Smooth muscle cell (in vitro differentiated cells): ENCODE data around the gene IRX4. TPM values are rescaled to one million over a fixed set of nuclear protein-coding genes. Genes with fewer than 3 reads are reported as not detected.

ENCODE experiments used
- DNase-seq: peaks from one replicate; lab custom pipeline; 2025; ENCODE audit not compliant: unreplicated experiment; lab: John Stamatoyannopoulos, UW
- H2AFZ ChIP-seq: fragments of 200-600 bp; sonication (generic); 2 replicates; pipeline ENCODE4 v1.6.0; 2016; ENCODE audit warnings: antibody characterized with exemption, low read depth, mild to moderate bottlenecking
- H3F3A ChIP-seq: fragments of 200-600 bp; sonication (generic); 2 replicates; pipeline ENCODE4 v1.6.0; 2017; ENCODE audit warnings: antibody characterized with exemption, low read depth
- H3K27ac ChIP-seq: fragments of 200-600 bp; sonication (generic); 2 replicates; pipeline ENCODE4 v1.5.1; 2016; ENCODE audit warnings: low read depth, mild to moderate bottlenecking
- H3K27me3 ChIP-seq: fragments of 200-600 bp; sonication (generic); 2 replicates; pipeline ENCODE4 v1.6.1; 2016; ENCODE audit warnings: low read depth, mild to moderate bottlenecking
- H3K36me3 ChIP-seq: fragments of 200-600 bp; sonication (generic); 2 replicates; pipeline ENCODE4 v1.5.1; 2016; ENCODE audit warnings: low read depth
- H3K4me1 ChIP-seq: fragments of 200-600 bp; sonication (generic); 2 replicates; pipeline ENCODE4 v1.5.1; 2016; ENCODE audit warnings: low read depth
- H3K4me2 ChIP-seq: fragments of 200-600 bp; sonication (generic); 2 replicates; pipeline ENCODE4 v1.6.0; 2016; ENCODE audit warnings: mild to moderate bottlenecking
- H3K4me3 ChIP-seq: fragments of 200-600 bp; sonication (generic); 2 replicates; pipeline ENCODE4 v1.5.1; 2016; ENCODE audit warnings: mild to moderate bottlenecking
- H3K79me2 ChIP-seq: fragments of 200-600 bp; sonication (generic); 2 replicates; pipeline ENCODE4 v1.6.0; 2016; ENCODE audit warnings: low read depth, mild to moderate bottlenecking
- H3K9ac ChIP-seq: fragments of 200-600 bp; sonication (generic); 2 replicates; pipeline ENCODE4 v1.6.0; 2016; ENCODE audit warnings: low read depth
- H3K9me3 ChIP-seq: fragments of 200-600 bp; sonication (generic); replicated peaks from 2 replicates; pipeline ENCODE4 v1.5.1; 2016; ENCODE audit warnings: low read depth
- H4K20me1 ChIP-seq: fragments of 200-600 bp; sonication (generic); 2 replicates; pipeline ENCODE4 v1.6.0; 2016; ENCODE audit warnings: low read depth
- WGBS: methylation state at CpG from one replicate; pipeline ENCODE4 v1.1.7; 2016; ENCODE audit warnings: low lambda C conversion rate; 5-methylcytosine and 5-hydroxymethylcytosine counted together
- polyA plus RNA-seq: library from polyadenylated mRNA; unstranded; fragments of >200 nt; fragmentation: Nextera tagmentation; extraction: Ambion mirVana; gene quantifications from 2 replicates; pipeline ENCODE4 v1.2.1, GENCODE V29; 2016
- total RNA-seq: library from RNA; depleted of rRNA; stranded (reverse); fragments of >200 nt; gene quantifications from 2 replicates; pipeline ENCODE4 v1.2.3, GENCODE V29; 2014
- TF ChIP-seq, protein P1 (sequence below): fragments of 200-600 bp; sonication (generic); IDR thresholded peaks from 2 replicates; pipeline ENCODE4 v1.5.1; 2017; ENCODE audit warnings: borderline replicate concordance, mild to moderate bottlenecking, antibody characterized with exemption; ENCODE audit not compliant: insufficient read depth, poor library complexity, severe bottlenecking

Gene IRX4
- total and polyA plus RNA-seq, 2 experiments from 2014 or later = 0.18 to 0.40 TPM

DNA sequence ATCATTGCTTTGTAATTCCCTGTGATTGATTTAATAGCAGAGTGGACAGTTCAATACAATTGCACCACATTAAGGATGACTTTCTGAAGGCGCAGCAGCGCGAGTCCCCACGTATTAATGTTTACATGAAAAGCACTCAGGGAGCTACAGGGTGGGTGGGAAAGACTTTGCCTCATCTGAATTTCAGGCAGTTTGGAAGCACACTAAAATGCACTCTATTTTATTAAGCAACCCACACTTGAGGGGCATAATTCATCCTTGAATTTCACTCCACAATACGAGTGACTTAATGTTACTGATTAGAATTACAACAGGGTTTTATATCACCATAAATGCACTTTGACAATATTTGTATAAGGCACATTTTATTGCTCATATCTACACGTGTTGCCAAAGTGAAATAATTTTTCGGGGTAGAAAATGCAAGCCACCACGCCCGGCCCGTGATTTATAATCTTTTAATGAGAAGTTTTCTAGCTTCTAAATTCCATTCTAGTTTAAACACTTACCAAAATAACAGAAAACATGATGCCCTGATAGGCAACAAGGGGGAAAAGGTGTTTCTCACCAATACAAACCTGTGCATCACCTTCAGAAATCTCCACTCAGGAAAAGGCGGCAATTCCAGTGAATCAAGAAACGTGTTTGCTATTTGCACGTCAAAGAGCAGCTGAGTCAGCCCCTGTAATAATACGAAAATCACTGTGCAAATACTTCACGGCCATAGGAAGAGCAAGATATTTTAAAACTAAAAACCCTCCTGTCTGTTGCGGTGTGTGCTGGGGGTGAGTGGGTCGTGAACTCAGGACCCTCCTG is 40.5 kb downstream of the IRX4 start:
- H3K4me2 ChIP-seq = no peak overlapping the region
- WGBS = 88% methylated on average over 17 of the region's 17 CpGs
- no peaks in the 10 kb centered on the region for H3K9me3 ChIP-seq
- H4K20me1 ChIP-seq = no peaks in the 10 kb centered on the region
- H3F3A ChIP-seq = no peaks in the 10 kb centered on the region
- no peak for DNase-seq
- H3K27ac ChIP-seq = no peak overlapping the region
- no peak overlapping the region for H3K9ac ChIP-seq
- H2AFZ ChIP-seq = no peak overlapping the region
- H3K36me3 ChIP-seq = no peaks in the 10 kb centered on the region
- TF ChIP-seq, protein P1, sequence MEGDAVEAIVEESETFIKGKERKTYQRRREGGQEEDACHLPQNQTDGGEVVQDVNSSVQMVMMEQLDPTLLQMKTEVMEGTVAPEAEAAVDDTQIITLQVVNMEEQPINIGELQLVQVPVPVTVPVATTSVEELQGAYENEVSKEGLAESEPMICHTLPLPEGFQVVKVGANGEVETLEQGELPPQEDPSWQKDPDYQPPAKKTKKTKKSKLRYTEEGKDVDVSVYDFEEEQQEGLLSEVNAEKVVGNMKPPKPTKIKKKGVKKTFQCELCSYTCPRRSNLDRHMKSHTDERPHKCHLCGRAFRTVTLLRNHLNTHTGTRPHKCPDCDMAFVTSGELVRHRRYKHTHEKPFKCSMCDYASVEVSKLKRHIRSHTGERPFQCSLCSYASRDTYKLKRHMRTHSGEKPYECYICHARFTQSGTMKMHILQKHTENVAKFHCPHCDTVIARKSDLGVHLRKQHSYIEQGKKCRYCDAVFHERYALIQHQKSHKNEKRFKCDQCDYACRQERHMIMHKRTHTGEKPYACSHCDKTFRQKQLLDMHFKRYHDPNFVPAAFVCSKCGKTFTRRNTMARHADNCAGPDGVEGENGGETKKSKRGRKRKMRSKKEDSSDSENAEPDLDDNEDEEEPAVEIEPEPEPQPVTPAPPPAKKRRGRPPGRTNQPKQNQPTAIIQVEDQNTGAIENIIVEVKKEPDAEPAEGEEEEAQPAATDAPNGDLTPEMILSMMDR = no peak
- no peak overlapping the region for H3K4me3 ChIP-seq
- peaks cover 6% of the 10 kb centered on the region for H3K4me1 ChIP-seq
- H3K79me2 ChIP-seq = no peaks in the 10 kb centered on the region
- H3K27me3 ChIP-seq = peaks cover 9% of the 10 kb centered on the region

DNA sequence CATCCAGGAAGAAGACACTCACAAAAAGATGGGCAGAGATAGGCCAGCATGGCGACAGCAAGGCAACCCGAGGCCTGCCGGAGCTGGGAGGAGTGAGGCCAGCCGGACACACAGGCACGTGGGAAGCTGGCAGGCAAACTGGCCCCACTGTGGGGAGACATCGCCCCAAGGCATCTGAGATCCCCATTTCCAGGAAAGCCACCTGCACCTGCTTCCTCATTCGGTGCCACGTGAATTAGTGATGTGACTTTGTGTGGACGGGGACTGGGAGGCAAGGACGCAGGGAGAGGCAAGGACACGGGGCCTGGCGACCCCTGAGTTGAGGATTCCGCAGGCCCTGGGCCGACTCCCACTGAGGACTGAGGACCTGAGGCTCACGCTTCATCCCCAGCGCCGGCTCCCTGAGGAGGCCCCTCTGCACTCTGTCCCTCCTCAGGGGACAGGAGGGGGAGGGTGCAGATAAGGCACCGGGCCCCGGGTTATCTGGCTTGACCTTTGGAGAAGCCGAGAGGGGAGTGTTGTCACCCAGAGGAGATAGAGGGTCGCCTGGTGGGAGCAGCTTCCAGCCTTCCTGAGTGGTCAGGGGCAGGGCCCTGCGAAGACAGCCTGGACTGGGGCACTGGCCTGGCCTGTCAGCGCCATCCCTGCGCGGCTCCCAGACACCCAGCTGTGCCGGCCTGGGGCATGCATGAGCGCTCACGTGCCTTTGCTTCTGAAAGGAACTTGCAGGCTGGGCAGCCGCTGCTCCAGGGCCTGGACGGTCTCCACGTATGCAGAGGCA is 41.8 kb downstream of the IRX4 start:
- no peaks in the 10 kb centered on the region for H3K27me3 ChIP-seq
- H3K36me3 ChIP-seq = no peaks in the 10 kb centered on the region
- no peak overlapping the region for H3K9ac ChIP-seq
- H3F3A ChIP-seq = no peaks in the 10 kb centered on the region
- WGBS = 64% methylated on average over 31 of the region's 31 CpGs
- no peak for DNase-seq
- H3K9me3 ChIP-seq = no peaks in the 10 kb centered on the region
- H3K79me2 ChIP-seq = no peaks in the 10 kb centered on the region
- H3K4me3 ChIP-seq = no peak overlapping the region
- peaks cover 6% of the 10 kb centered on the region for H3K4me1 ChIP-seq
- H2AFZ ChIP-seq = no peak overlapping the region
- no peaks in the 10 kb centered on the region for H4K20me1 ChIP-seq
- TF ChIP-seq, protein P1 = no peak
- no peak overlapping the region for H3K4me2 ChIP-seq
- no peak overlapping the region for H3K27ac ChIP-seq

DNA sequence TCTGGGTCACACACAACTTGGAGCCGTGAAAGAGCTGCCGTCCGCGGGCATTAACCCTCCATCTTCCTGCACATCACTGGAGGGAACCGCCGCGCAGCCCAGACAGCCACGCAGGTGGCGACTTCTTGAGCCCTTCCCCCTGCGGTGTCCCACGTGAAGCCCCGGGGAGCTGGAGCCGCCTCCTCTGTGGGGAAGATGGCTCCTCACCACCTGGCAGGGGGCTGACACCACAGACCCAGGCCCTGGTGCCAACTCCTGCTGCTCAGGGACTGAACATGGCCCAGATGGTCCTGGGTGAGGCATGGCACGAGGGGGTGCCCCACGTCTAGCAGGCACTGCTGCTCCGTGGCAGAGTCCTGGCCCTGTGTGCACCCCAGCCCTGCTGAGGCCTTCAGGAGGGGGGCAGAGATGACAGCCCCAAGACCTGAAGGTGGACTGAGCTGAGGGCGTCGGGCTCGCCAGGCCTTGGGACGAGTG is 42.6 kb downstream of the IRX4 start:
- Histone ChIP-seq H4K20me1 (no peaks in the 10 kb centered on the region), H3K36me3 (no peaks in the 10 kb centered on the region), H3K27me3 (no peaks in the 10 kb centered on the region), H3K9ac (no peak overlapping the region), H3K9me3 (no peaks in the 10 kb centered on the region), H3K27ac (no peak overlapping the region), H2AFZ (no peak overlapping the region), H3K4me3 (no peak overlapping the region), H3K79me2 (no peaks in the 10 kb centered on the region), H3K4me1 (peaks cover 6% of the 10 kb centered on the region), H3F3A (no peaks in the 10 kb centered on the region), H3K4me2 (no peak overlapping the region)
- 97% methylated on average over 20 of the region's 20 CpGs for WGBS
- TF ChIP-seq, protein P1 = no peak
- no peak for DNase-seq
